ENCODE data around the gene CYTH3. TPM values are rescaled to one million over a fixed set of nuclear protein-coding genes. Genes with fewer than 3 reads are reported as not detected.

Gene CYTH3
- total and polyA plus RNA-seq, 9 of the 15 experiments (the other 6 are each of a cell fraction or from before 2014, with no cell fraction given): 0.25 to 15.2 (median 11.4) TPM

- FAIRE-seq: no peak
- peaks cover 32 to 40% of the 10 kb centered on the region in 2 experiments; a peak in 4 of 5 replicates for H3K4me1 ChIP-seq (replicated peaks in 1 of 2; ENCODE audit: control insufficient read depth in 2 of 2, insufficient read depth in 2 of 2, low read length in 2 of 2)
- ATAC-seq: peak; percentile 32
Observed at GRCh38 chr7:6271060-6271658, 1.3 kb downstream of the CYTH3 start.

More at GRCh38 chr7:6271060-6271658, 1.3 kb downstream of the CYTH3 start:
- BruUV-seq (replicated peaks): no TSS peak
- Histone ChIP-seq H3K4me3 (peak overlapping the region; percentile 78), H3K27me3 (ENCODE audit: control insufficient read depth in 2 of 2, insufficient read depth in 2 of 2, low read length in 2 of 2) (no peaks in the 10 kb centered on the region), H3K9ac (ENCODE audit: insufficient read depth in 1 of 2, low read depth in 2 of 2, low read length in 2 of 2) (peak overlapping the region; percentile 76 to 95), H3K9me3 (replicated peaks; ENCODE audit: control insufficient read depth, insufficient read depth, low read depth, low read length) (no peaks in the 10 kb centered on the region), H3K4me2 (ENCODE audit: insufficient read depth, low read length) (peak overlapping the region; percentile 93), H3K79me2 (ENCODE audit: control insufficient read depth, insufficient read depth, low read length) (peaks cover 48% of the 10 kb centered on the region), H3K36me3 (ENCODE audit: control insufficient read depth, insufficient read depth, low read length) (no peaks in the 10 kb centered on the region), H4K20me1 (replicated peaks; ENCODE audit: control insufficient read depth, insufficient read depth, low read length) (no peaks in the 10 kb centered on the region), H3K9me1 (ENCODE audit: control insufficient read depth, insufficient read depth, low read length) (no peaks in the 10 kb centered on the region), H3K27ac (ENCODE audit: extremely low read depth, low read depth, low read length) (peak overlapping the region; percentile 67), H2AFZ (ENCODE audit: low read depth, low read length) (peak overlapping the region; percentile 80; the same call in 1 of the 2 replicates)
- 26% methylated on average over 16 of the region's 16 CpGs for WGBS (ENCODE audit: insufficient coverage, low coverage, missing lambda C conversion rate)
- intact Hi-C loops (cut with micrococcal nuclease) (loop anchor here (5.0 kb wide), 1 partner anchor 44 kb away; no protein-coding TSS in a partner anchor), in situ Hi-C loops (cut with MboI) (no loop called here)
- CTCF ChIA-PET (ENCODE audit: low intra/inter-chr PET ratio): no interaction called here
- no peak for TF ChIP-seq IFI16 (CRISPR knock-in tag; IDR thresholded peaks at IDR 0.05)
- peak; percentile 52 for TF ChIP-seq RBBP5 (IDR thresholded peaks at IDR 0.05; ENCODE audit: borderline replicate concordance, insufficient read depth, low read length, poor library complexity, severe bottlenecking)
- TF ChIP-seq, protein P1, sequence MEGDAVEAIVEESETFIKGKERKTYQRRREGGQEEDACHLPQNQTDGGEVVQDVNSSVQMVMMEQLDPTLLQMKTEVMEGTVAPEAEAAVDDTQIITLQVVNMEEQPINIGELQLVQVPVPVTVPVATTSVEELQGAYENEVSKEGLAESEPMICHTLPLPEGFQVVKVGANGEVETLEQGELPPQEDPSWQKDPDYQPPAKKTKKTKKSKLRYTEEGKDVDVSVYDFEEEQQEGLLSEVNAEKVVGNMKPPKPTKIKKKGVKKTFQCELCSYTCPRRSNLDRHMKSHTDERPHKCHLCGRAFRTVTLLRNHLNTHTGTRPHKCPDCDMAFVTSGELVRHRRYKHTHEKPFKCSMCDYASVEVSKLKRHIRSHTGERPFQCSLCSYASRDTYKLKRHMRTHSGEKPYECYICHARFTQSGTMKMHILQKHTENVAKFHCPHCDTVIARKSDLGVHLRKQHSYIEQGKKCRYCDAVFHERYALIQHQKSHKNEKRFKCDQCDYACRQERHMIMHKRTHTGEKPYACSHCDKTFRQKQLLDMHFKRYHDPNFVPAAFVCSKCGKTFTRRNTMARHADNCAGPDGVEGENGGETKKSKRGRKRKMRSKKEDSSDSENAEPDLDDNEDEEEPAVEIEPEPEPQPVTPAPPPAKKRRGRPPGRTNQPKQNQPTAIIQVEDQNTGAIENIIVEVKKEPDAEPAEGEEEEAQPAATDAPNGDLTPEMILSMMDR (IDR thresholded peaks at IDR 0.05 in 2 of 3, conservative IDR thresholded peaks at IDR 0.05 in 1 of 3; ENCODE audit: insufficient read depth in 2 of 3, low read depth in 1 of 3, low read length in 3 of 3): peak in 2 of 3 experiments; percentile 19 to 22; a peak in 1 of 6 replicates
- TF ChIP-seq MBD1 (CRISPR knock-in tag; IDR thresholded peaks at IDR 0.05): 0 out of 2 replicates have a peak, but pooled peaks have one; percentile 36
- TF ChIP-seq HMGXB4 (CRISPR knock-in tag; IDR thresholded peaks at IDR 0.05): 0 out of 2 replicates have a peak, but pooled peaks have one; percentile 42
- peak; percentile 70; the same call in 1 of the 2 replicates for TF ChIP-seq GATAD2A (IDR thresholded peaks at IDR 0.05)
- TF ChIP-seq CBX1 (IDR thresholded peaks at IDR 0.05; ENCODE audit: low read depth): no peak
- DNase-seq (ENCODE audit: extremely low read depth in 1 of 4, low spot score in 3 of 4): peak in 1 of 4 experiments; percentile 24
- POLR2A ChIA-PET: interaction anchor here (0.6 to 1.3 kb wide), 5 partner anchors 12 to 236 kb away, joined by 3 to 7 read pairs (median 3); no protein-coding TSS in a partner anchor

All from K562 (cell line).